Fibroblast of lung (primary cell): ENCODE measurements around the gene SLC6A1. TPM values are rescaled to one million over a fixed set of nuclear protein-coding genes. Genes with fewer than 3 reads are reported as not detected.

Experiments used
- DNase-seq, 2 donors: peaks; one replicate each; pipeline versions ENCODE4 v3.0.0 to v3.0.0-alpha.2; 2010; ENCODE audit warnings: low read depth in 2 of 2
- H2AFZ ChIP-seq: 2 replicates; pipeline ENCODE4 v1.5.1; 2012; ENCODE audit warnings: low read length, control low read depth, inconsistent platforms
- H3K27ac ChIP-seq: 2 replicates; pipeline ENCODE4 v1.5.1; 2011; ENCODE audit warnings: low read length, control low read depth; ENCODE audit not compliant: insufficient read depth
- H3K27me3 ChIP-seq: 2 replicates; pipeline ENCODE4 v1.5.1; 2011; ENCODE audit warnings: mild to moderate bottlenecking, low read length; ENCODE audit not compliant: control insufficient read depth, insufficient read depth
- H3K36me3 ChIP-seq: 2 replicates; pipeline ENCODE4 v1.5.1; 2011; ENCODE audit warnings: low read length; ENCODE audit not compliant: control insufficient read depth, insufficient read depth
- H3K4me1 ChIP-seq: 2 replicates; pipeline ENCODE4 v1.5.1; 2011; ENCODE audit warnings: low read length; ENCODE audit not compliant: control insufficient read depth, insufficient read depth; ENCODE audit errors: extremely low read depth
- H3K4me2 ChIP-seq: 2 replicates; pipeline ENCODE4 v1.5.1; 2011; ENCODE audit warnings: low read length, control low read depth; ENCODE audit not compliant: insufficient read depth; ENCODE audit errors: extremely low read depth
- H3K4me3 ChIP-seq, 4 experiments: fragments of 200-600 bp in 1 of 4; sonication (generic) in 1 of 4; replicated peaks in 1 of 4; 2 replicates each; pipeline ENCODE4 v1.5.1; 2011 to 2016; ENCODE audit warnings: low read length in 4 of 4, low read depth in 3 of 4, mild to moderate bottlenecking in 3 of 4, control low read depth in 2 of 4, inconsistent platforms in 1 of 4, mixed read lengths in 1 of 4; ENCODE audit not compliant: insufficient read depth in 1 of 4; ENCODE audit errors: control extremely low read depth in 1 of 4
- H3K79me2 ChIP-seq: 2 replicates; pipeline ENCODE4 v1.5.1; 2012; ENCODE audit warnings: mild to moderate bottlenecking, low read length, inconsistent platforms; ENCODE audit not compliant: control insufficient read depth, insufficient read depth
- H3K9ac ChIP-seq: 2 replicates; pipeline ENCODE4 v1.5.1; 2011; ENCODE audit warnings: mild to moderate bottlenecking, low read length, control low read depth; ENCODE audit not compliant: insufficient read depth
- H3K9me3 ChIP-seq: 2 replicates; pipeline ENCODE4 v1.5.1; 2012; ENCODE audit warnings: low read depth, low read length; ENCODE audit not compliant: control insufficient read depth, insufficient read depth
- H4K20me1 ChIP-seq: 2 replicates; pipeline ENCODE4 v1.5.1; 2011; ENCODE audit warnings: low read length; ENCODE audit not compliant: control insufficient read depth, insufficient read depth; ENCODE audit errors: extremely low read depth
- EZH2 ChIP-seq: IDR thresholded peaks from 2 replicates; pipeline ENCODE4 v1.5.1; 2012; ENCODE audit warnings: low read length, control low read depth, mild to moderate bottlenecking; ENCODE audit errors: missing control alignments
- polyA plus RNA-seq, 2 donors: library from polyadenylated mRNA; depleted of rRNA in 1 of 2; stranded (reverse) in 1 of 2; unstranded in 1 of 2; fragments of >200 nt; gene quantifications; 2 replicates each; pipeline ENCODE4 v1.2.1, GENCODE V29; 2011 to 2012; ENCODE audit warnings: missing spikeins in 1 of 2
- total RNA-seq: library from RNA; depleted of rRNA; stranded (reverse); fragments of >200 nt; gene quantifications from 2 replicates; pipeline ENCODE4 v1.2.1, GENCODE V29; 2014
- TF ChIP-seq, protein P1 (sequence below), 2 donors: IDR thresholded peaks in 1 of 2; conservative IDR thresholded peaks in 1 of 2; 1 replicate in 1 of 2; 2 replicates in 1 of 2; pipeline ENCODE4 v1.5.1; 2011 to 2012; ENCODE audit warnings: low read length in 2 of 2, control low read depth in 1 of 2, inconsistent platforms in 1 of 2, low read depth in 1 of 2, mild to moderate bottlenecking in 1 of 2

SLC6A1 gene
- total and polyA plus RNA-seq, 2 donors (not counting 1 experiment from before 2014, with no cell fraction given): not detected

DNA sequence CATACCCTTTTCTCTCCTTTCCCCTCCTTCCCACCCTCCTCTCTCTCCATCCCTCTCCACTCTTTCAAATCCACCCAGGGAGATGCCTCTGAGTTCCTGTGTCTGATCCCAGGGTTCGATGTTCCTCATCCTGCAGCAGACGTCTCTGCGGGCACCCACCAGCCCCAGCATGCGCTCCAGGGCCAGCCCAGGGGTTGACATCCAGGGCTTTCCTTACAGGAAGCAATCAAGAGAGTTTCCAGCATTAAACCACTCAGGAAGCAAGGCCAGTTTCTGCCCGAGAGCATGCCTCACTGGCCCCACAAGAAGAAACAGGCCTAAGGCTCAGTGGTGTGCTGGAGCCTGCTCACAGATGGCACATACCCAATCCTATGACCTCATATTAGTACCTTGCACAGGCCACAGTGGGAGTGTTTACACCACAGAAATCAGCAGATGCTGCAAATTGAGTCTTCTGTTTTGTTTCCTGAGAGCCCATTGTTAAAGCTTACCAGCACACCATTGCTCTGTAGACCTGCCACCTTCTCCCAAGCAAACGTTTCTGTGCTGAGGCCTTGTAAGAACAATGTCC is 13.2 kb downstream of the SLC6A1 start:
- Histone ChIP-seq H3K36me3 (no peaks in the 10 kb centered on the region), H3K79me2 (no peaks in the 10 kb centered on the region), H3K4me1 (no peaks in the 10 kb centered on the region), H3K9ac (no peak overlapping the region), H2AFZ (no peak overlapping the region), H3K4me2 (no peak overlapping the region), H3K27ac (no peak overlapping the region), H3K9me3 (no peaks in the 10 kb centered on the region), H3K27me3 (peaks cover 7% of the 10 kb centered on the region), H3K4me3 (no peak overlapping the region), H4K20me1 (no peaks in the 10 kb centered on the region)
- DNase-seq: no peak
- no peak for TF ChIP-seq EZH2
- TF ChIP-seq, protein P1, sequence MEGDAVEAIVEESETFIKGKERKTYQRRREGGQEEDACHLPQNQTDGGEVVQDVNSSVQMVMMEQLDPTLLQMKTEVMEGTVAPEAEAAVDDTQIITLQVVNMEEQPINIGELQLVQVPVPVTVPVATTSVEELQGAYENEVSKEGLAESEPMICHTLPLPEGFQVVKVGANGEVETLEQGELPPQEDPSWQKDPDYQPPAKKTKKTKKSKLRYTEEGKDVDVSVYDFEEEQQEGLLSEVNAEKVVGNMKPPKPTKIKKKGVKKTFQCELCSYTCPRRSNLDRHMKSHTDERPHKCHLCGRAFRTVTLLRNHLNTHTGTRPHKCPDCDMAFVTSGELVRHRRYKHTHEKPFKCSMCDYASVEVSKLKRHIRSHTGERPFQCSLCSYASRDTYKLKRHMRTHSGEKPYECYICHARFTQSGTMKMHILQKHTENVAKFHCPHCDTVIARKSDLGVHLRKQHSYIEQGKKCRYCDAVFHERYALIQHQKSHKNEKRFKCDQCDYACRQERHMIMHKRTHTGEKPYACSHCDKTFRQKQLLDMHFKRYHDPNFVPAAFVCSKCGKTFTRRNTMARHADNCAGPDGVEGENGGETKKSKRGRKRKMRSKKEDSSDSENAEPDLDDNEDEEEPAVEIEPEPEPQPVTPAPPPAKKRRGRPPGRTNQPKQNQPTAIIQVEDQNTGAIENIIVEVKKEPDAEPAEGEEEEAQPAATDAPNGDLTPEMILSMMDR (conservative IDR thresholded peaks at IDR 0.05 in 1 of 2, IDR thresholded peaks at IDR 0.05 in 1 of 2; ENCODE audit: low read depth in 1 of 2, low read length in 2 of 2): no peak

DNA sequence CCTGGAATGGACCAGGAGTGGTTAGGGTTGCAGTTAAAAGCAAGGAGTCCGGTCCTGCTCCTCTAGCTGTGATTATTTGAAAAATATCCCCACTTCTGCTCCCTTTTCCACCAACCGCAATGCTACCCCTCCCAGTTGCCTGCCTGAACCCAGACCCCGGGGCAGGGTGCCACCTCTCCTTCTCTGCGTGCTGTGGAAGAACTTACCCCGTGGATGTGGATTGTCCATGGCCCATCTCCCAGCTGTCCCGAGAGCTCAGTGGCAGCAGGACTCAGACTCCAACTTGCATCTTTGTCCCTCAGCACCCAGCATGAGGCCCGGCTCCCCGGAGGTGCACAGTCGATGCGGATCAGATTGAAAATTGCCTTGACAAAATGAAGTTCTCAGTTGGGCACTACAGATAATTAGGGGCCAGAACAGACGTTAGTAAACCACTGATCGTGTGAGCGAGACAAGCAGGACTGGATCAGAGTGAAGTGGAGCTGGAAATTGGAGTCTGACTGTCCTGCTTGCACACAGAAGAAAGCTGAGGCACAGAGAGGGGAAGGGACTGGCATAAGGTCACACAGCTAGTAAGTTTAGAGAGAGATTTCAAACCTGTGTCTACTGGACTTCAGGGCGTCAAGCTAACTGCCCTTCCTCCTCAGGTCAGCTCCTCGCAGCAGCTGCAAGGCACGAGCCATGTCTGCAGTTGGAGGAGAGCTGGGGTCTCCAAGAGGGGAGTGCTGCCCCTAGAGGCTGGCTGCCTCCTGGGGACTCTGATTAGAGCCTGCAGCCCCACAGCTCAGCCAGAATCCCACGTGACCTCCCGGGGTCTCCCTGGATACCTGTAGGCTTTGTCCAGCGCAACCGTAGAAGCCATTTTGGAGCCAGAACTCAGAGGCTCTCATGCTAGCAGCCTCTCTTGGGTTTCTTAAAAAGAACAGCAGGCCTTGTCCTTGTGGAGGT is 14.7 kb downstream of the SLC6A1 start:
- H2AFZ ChIP-seq: no peak overlapping the region
- no peaks in the 10 kb centered on the region for H4K20me1 ChIP-seq
- H3K4me1 ChIP-seq: no peaks in the 10 kb centered on the region
- no peaks in the 10 kb centered on the region for H3K36me3 ChIP-seq
- no peak overlapping the region for H3K27ac ChIP-seq
- no peak for DNase-seq
- H3K79me2 ChIP-seq: no peaks in the 10 kb centered on the region
- H3K9me3 ChIP-seq: no peaks in the 10 kb centered on the region
- no peak overlapping the region for H3K4me2 ChIP-seq
- no peak overlapping the region for H3K9ac ChIP-seq
- no peak overlapping the region for H3K4me3 ChIP-seq
- TF ChIP-seq EZH2: no peak
- TF ChIP-seq, protein P1 (conservative IDR thresholded peaks at IDR 0.05 in 1 of 2, IDR thresholded peaks at IDR 0.05 in 1 of 2; ENCODE audit: low read depth in 1 of 2, low read length in 2 of 2): no peak
- peaks cover 7% of the 10 kb centered on the region for H3K27me3 ChIP-seq

DNA sequence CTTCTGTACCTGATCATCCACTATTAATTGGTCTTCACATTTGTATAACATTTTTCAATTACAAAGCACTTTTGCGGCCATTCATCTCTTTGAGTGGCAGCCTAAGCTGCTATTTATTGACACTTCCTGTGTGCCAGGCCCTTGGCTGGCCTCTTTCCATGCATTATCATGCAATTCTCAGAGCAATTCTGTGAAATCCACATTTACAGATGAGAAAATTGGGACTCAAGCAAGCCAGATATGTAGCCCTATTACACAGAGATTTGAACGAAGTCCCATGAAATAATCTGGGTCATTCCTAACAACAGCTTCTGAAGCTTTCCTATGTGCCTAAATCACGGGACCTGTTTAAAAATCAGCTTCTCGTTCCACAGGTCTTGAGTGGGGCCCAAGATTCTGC is 17.4 kb downstream of the SLC6A1 start:
- Histone ChIP-seq H3K4me1 (no peaks in the 10 kb centered on the region), H3K4me3 (no peak overlapping the region), H3K4me2 (no peak overlapping the region), H3K9ac (no peak overlapping the region), H4K20me1 (no peaks in the 10 kb centered on the region), H2AFZ (no peak overlapping the region), H3K36me3 (no peaks in the 10 kb centered on the region), H3K79me2 (no peaks in the 10 kb centered on the region), H3K27me3 (peaks cover 4% of the 10 kb centered on the region), H3K9me3 (no peaks in the 10 kb centered on the region), H3K27ac (no peak overlapping the region)
- DNase-seq: no peak
- no peak for TF ChIP-seq EZH2
- TF ChIP-seq, protein P1 (conservative IDR thresholded peaks at IDR 0.05 in 1 of 2, IDR thresholded peaks at IDR 0.05 in 1 of 2; ENCODE audit: low read depth in 1 of 2, low read length in 2 of 2): no peak
